ENCODE results near the gene CFAP161.

The CFAP161 gene

GRCh38 chr15:81195339-81195864, 61.3 kb downstream of the CFAP161 start:
- H3K36me3 ChIP-seq (ENCODE audit: control insufficient read depth, insufficient read depth, low read length) = no peaks in the 10 kb centered on the region
- no peaks in the 10 kb centered on the region for H3K27me3 ChIP-seq (ENCODE audit: control insufficient read depth, insufficient read depth, low read length)
- H3K9ac ChIP-seq (ENCODE audit: low read length) = no peak overlapping the region
- no peak overlapping the region for H3K4me3 ChIP-seq (ENCODE audit: low read length)
- no peaks in the 10 kb centered on the region for H3K4me1 ChIP-seq (ENCODE audit: control insufficient read depth, insufficient read depth, low read length)
- H3K27ac ChIP-seq (ENCODE audit: low read depth, low read length) = no peak overlapping the region

- Histone ChIP-seq H3K4me3 (ENCODE audit: low read length) (no peak within 1 kb of the TSS), H3K27me3 (ENCODE audit: control insufficient read depth, insufficient read depth, low read length) (no peaks in the 10 kb centered on the region), H3K27ac (ENCODE audit: low read depth, low read length) (no peak within 1 kb of the TSS), H3K9ac (ENCODE audit: low read length) (no peak within 1 kb of the TSS), H3K4me1 (ENCODE audit: control insufficient read depth, insufficient read depth, low read length) (no peaks in the 10 kb centered on the region), H3K36me3 (ENCODE audit: control insufficient read depth, insufficient read depth, low read length) (no peaks in the 10 kb centered on the region)
Measured at GRCh38 chr15:81196576-81197254, 62.6 kb downstream of the CFAP161 start, which contains the start of gene IL16. IL16 (plus strand) TSS chr15:81196879; CDS start chr15:81225400, 28,521 bp downstream.

DNA sequence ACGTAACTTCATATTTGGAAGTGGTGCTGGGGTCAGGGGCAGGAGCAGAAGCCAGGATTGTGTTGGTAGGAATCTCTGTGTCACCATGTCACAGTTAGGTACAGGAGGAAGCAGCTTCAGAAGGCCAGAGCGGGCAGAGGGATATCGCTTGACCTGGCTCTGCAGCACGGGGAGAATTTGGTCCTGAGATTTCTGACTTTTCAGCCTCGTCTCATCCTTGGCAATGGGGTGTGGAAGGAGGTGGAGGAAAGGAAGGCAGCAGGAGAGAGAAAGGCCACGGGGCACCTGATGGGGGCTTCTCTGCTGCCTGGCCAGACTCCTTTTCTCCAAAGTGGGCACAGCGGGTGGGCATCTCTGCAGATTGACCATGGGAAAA, 63.2 kb downstream of the CFAP161 start:
- Histone ChIP-seq H3K27me3 (ENCODE audit: control insufficient read depth, insufficient read depth, low read length) (no peaks in the 10 kb centered on the region), H3K4me3 (ENCODE audit: low read length) (no peak overlapping the region), H3K27ac (ENCODE audit: low read depth, low read length) (no peak overlapping the region), H3K4me1 (ENCODE audit: control insufficient read depth, insufficient read depth, low read length) (no peaks in the 10 kb centered on the region), H3K9ac (ENCODE audit: low read length) (no peak overlapping the region), H3K36me3 (ENCODE audit: control insufficient read depth, insufficient read depth, low read length) (no peaks in the 10 kb centered on the region)

DNA sequence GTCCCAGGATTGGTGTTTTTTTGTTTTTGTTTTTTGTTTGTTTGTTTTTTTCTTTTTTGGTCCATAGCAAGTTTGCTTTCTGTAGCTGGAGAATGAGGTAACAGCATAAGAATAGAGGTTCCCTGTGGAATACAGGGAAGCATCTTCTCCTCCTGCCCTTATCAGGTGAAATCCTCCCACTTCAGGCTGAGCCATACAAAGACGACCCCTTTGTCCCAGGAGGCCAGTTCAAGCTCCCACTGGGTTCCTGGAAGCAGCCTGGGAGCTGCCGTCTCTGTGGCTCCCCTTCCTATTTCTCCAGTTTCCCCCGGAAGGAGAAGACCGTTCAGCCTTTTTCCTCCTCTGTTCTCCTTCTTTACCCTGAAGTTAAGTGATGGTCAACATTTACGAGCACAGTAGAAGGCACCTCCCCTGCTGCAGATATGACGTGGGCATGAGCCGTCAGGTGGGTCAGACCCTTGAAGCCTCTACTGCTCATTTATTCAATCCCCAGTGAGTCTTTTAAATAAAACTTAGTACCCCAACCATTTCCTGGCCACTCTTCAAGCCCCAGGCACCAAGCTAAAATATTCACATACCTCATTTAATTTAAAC, 63.7 kb downstream of the CFAP161 start:
- H3K27me3 ChIP-seq (ENCODE audit: control insufficient read depth, insufficient read depth, low read length) = no peaks in the 10 kb centered on the region
- H3K4me1 ChIP-seq (ENCODE audit: control insufficient read depth, insufficient read depth, low read length) = no peaks in the 10 kb centered on the region
- H3K9ac ChIP-seq (ENCODE audit: low read length) = no peak overlapping the region
- no peak overlapping the region for H3K27ac ChIP-seq (ENCODE audit: low read depth, low read length)
- H3K36me3 ChIP-seq (ENCODE audit: control insufficient read depth, insufficient read depth, low read length) = no peaks in the 10 kb centered on the region
- no peak overlapping the region for H3K4me3 ChIP-seq (ENCODE audit: low read length)

All from rectal smooth muscle tissue (tissue), 1 donor.